Activated CD4-positive, alpha-beta T cell treated with anti-CD3 and anti-CD28 coated beads, Interleukin-2, amount 10 ng/mL, durations not matched to agents 24 days and 14 days (primary cell): ENCODE results near the gene ZNF799. TPM values are rescaled to one million over a fixed set of nuclear protein-coding genes. Genes with fewer than 3 reads are reported as not detected.
"Not testable (repeated sequence)": the region's sequence is repeated elsewhere in the genome, so short reads cannot be mapped to it uniquely, and the experiment has no call there.

ENCODE experiments used
- DNase-seq: peaks from one replicate; pipeline ENCODE4 v3.0.0; 2022
- H3K27ac Mint-ChIP-seq: one replicate; pipeline ENCODE4 v1.8.0; 2022; ENCODE audit warnings: mild to moderate bottlenecking, mixed read lengths
- H3K27me3 Mint-ChIP-seq: one replicate; pipeline ENCODE4 v1.8.0; 2022; ENCODE audit warnings: mixed read lengths
- H3K36me3 Mint-ChIP-seq: one replicate; pipeline ENCODE4 v1.8.0; 2022; ENCODE audit warnings: low read depth, mild to moderate bottlenecking, mixed read lengths
- H3K4me1 Mint-ChIP-seq: one replicate; pipeline ENCODE4 v1.8.0; 2021; ENCODE audit warnings: mixed read lengths
- H3K4me3 Mint-ChIP-seq: one replicate; pipeline ENCODE4 v1.8.0; 2022; ENCODE audit warnings: mild to moderate bottlenecking, moderate library complexity, mixed read lengths
- H3K9me3 Mint-ChIP-seq: one replicate; pipeline ENCODE4 v1.8.0; 2021; ENCODE audit warnings: mixed read lengths
- intact Hi-C: fragments of 100-400 bp; cut with micrococcal nuclease; formaldehyde crosslinking; loops from one replicate; pipeline ENCODE4 v1.15.1; 2023
- total RNA-seq: library from RNA; stranded (reverse); gene quantifications from 2 replicates; pipeline ENCODE4 v1.2.3, GENCODE V29; 2022

ZNF799 gene
- total RNA-seq = 3.9 and 4.0 TPM in 2 replicates

DNA sequence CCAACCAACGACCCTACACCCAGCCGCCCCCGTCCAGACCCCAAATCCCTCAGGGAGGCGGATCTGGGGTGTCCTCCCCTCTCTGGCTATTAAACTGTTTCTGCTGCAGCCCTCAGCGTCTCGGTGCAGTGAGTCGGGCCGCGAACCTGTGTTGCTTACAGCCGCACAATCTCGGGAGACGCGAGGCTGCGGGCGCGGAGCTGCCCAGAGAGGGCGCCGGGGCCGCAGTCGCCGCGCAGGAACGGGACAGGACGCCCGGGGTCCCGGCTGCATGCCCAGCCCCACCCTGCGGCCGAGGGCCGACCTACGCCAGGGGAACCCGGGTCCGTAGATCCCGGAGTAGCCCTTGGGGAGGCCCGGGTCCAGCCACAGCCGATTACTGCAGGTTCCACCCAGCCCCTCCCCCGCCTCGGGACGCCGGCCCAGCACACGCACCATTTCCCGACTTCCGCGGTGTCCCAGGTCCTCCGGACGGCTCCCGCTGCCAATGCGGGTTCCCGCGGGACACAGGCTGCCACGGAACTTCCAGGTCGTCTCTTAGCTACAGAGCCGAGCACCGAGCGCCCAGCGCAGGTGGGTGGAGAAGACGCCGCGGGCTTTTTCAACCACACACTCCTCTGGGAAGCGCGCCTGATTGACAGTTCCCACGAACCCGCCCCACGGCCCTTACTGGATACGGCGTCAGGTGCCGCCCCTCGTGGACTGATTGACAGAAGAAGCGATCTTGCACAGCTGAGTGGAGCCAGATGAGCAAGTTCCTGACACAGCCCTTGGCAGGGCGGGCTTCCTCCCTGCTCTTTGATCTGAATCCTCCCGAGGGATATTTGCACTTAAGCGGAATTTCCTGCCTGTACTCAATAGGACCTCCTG is at the start of gene ZNF799:
Gene ZNF799 (minus strand): TSS at position 639 of the 870 bp plus-strand sequence. CDS start 201 bp downstream, at position 438.
- peaks cover 20% of the 10 kb centered on the region for H3K9me3 Mint-ChIP-seq
- peaks cover 14% of the 10 kb centered on the region for H3K4me1 Mint-ChIP-seq
- H3K36me3 Mint-ChIP-seq = peaks cover 17% of the 10 kb centered on the region
- peak within 1 kb of the TSS; percentile 93 for H3K4me3 Mint-ChIP-seq
- peak within 1 kb of the TSS; percentile 83 for H3K27ac Mint-ChIP-seq
- intact Hi-C loops = loop anchor here (1.0 to 5.0 kb wide), 5 partner anchors 40 to 106 kb away; partner anchors contain the start of genes ZNF44, ZNF443, ZNF563 and ZNF709
- DNase-seq = peak; percentile 95
- H3K27me3 Mint-ChIP-seq = no peaks in the 10 kb centered on the region

GRCh38 chr19:12450844-12451243 is 49.8 kb upstream of the ZNF799 start:
- Mint-ChIP-seq H3K4me3 (no peak overlapping the region), H3K27me3 (no peaks in the 10 kb centered on the region), H3K27ac (no peak overlapping the region), H3K36me3 (peaks cover 2% of the 10 kb centered on the region), H3K4me1 (no peaks in the 10 kb centered on the region), H3K9me3 (peaks cover 22% of the 10 kb centered on the region)
- no peak for DNase-seq
- intact Hi-C loops = no loop called here

GRCh38 chr19:12448808-12449207 is 47.7 kb upstream of the ZNF799 start:
- Mint-ChIP-seq H3K9me3 (peaks cover 24% of the 10 kb centered on the region), H3K27ac (no peak overlapping the region), H3K36me3 (peaks cover 2% of the 10 kb centered on the region), H3K4me3 (no peak overlapping the region), H3K4me1 (no peaks in the 10 kb centered on the region), H3K27me3 (no peaks in the 10 kb centered on the region)
- DNase-seq = no peak
- intact Hi-C loops = no loop called here

DNA sequence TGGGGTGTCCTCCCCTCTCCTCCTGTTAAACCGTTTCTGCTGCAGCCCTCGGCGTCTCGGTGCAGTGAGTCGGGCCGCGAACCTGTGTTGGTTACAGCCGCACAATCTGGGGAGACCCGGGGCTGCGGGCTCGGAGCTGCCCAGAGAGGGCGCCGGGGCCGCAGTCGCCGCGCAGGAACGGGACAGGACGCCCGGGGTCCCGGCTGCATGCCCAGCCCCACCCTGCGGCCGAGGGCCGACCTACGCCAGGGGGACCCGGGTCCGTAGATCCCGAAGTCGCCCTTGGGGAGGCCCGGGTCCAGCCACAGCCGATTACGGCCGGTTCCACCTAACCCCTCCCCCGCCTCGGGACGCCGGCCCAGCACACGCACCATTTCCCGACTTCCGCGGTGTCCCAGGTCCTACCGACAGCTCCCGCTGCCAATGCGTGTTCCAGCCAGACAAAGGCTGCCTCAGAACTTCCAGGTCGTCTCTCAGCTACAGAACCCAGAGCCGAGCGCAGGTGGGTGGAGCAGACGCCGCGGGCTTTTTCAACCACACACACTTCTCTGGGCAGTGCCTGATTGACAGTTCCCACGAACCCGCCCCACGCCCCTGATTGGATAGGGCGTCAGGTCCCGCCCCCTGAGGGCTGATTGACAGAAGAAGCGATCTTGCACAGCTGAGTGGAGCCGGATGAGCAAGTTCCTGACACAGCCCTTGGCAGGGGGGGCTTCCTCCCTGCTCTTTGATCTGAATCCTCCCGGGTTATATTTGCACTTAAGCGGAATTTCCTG is 39.7 kb upstream of the ZNF799 start, which contains the start of gene ZNF443:
Gene ZNF443 (minus strand): TSS at position 481 of the 776 bp plus-strand sequence. CDS start 107 bp downstream, at position 374.
- Mint-ChIP-seq H3K36me3 (peaks cover 20% of the 10 kb centered on the region), H3K4me3 (peak within 1 kb of the TSS; percentile 98), H3K27ac (peak within 1 kb of the TSS; percentile 92), H3K9me3 (peaks cover 12% of the 10 kb centered on the region), H3K27me3 (no peaks in the 10 kb centered on the region), H3K4me1 (peaks cover 11% of the 10 kb centered on the region)
- intact Hi-C loops = loop anchor here (1.0 to 5.0 kb wide), 5 partner anchors 40 to 518 kb away; partner anchors contain the start of genes ZNF44, ZNF563 and ZNF799
- peak; percentile 100 for DNase-seq

GRCh38 chr19:12439686-12440540 is 38.8 kb upstream of the ZNF799 start:
- not testable (repeated sequence) for H3K27me3 Mint-ChIP-seq
- Mint-ChIP-seq H3K9me3 (peaks cover 14% of the 10 kb centered on the region), H3K4me3 (peak overlapping the region; percentile 98), H3K27ac (peak overlapping the region; percentile 80), H3K4me1 (peaks cover 11% of the 10 kb centered on the region), H3K36me3 (peaks cover 24% of the 10 kb centered on the region)
- intact Hi-C loops = loop anchor here (2.0 to 5.0 kb wide), 4 partner anchors 39 to 518 kb away; partner anchors contain the start of genes ZNF44, ZNF563 and ZNF799
- DNase-seq = peak; percentile 79

- H3K4me1 Mint-ChIP-seq, H3K27me3 Mint-ChIP-seq, H3K27ac Mint-ChIP-seq, H3K4me3 Mint-ChIP-seq, DNase-seq, intact Hi-C loops: not testable (repeated sequence)
- Mint-ChIP-seq H3K36me3 (peaks cover 63% of the 10 kb centered on the region), H3K9me3 (peaks cover 28% of the 10 kb centered on the region)
Measured at GRCh38 chr19:12430726-12431299, 29.7 kb upstream of the ZNF799 start.

- peaks cover 47% of the 10 kb centered on the region for H3K36me3 Mint-ChIP-seq
- no peaks in the 10 kb centered on the region for H3K27me3 Mint-ChIP-seq
- peaks cover 10% of the 10 kb centered on the region for H3K9me3 Mint-ChIP-seq
- no peaks in the 10 kb centered on the region for H3K4me1 Mint-ChIP-seq
- intact Hi-C loops = no loop called here
- no peak overlapping the region for H3K27ac Mint-ChIP-seq
- no peak for DNase-seq
- H3K4me3 Mint-ChIP-seq = no peak overlapping the region
Measured at GRCh38 chr19:12425888-12426274, 24.8 kb upstream of the ZNF799 start.

GRCh38 chr19:12425236-12425887 is 24.3 kb upstream of the ZNF799 start:
- peaks cover 4% of the 10 kb centered on the region for H3K9me3 Mint-ChIP-seq
- no peak overlapping the region for H3K4me3 Mint-ChIP-seq
- no peaks in the 10 kb centered on the region for H3K4me1 Mint-ChIP-seq
- intact Hi-C loops = no loop called here
- no peak for DNase-seq
- no peaks in the 10 kb centered on the region for H3K27me3 Mint-ChIP-seq
- no peak overlapping the region for H3K27ac Mint-ChIP-seq
- peaks cover 45% of the 10 kb centered on the region for H3K36me3 Mint-ChIP-seq

DNA sequence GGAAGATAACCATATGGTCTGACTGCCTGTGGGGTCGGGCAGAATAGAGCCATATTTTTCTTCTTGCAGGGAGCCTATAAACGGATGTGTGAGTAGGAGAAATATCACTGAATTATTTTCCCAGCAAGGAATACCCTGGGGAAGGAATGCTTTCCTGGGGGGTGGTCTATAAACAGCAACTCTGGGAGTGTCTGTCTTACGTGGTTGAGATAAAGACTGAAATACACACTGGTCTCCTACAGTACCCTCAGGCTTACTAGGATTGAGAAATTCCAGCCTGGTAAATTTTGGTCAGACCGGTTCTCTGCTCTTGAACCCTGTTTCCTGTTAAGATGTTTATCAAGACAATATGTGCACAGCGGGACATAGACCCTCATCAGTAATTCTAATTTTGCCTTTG is 16.2 kb upstream of the ZNF799 start:
- DNase-seq, H3K27me3 Mint-ChIP-seq, intact Hi-C loops, H3K4me1 Mint-ChIP-seq, H3K27ac Mint-ChIP-seq, H3K4me3 Mint-ChIP-seq: not testable (repeated sequence)
- Mint-ChIP-seq H3K36me3 (peaks cover 22% of the 10 kb centered on the region), H3K9me3 (peaks cover 25% of the 10 kb centered on the region)

GRCh38 chr19:12411893-12412292 is 10.8 kb upstream of the ZNF799 start:
- no peaks in the 10 kb centered on the region for H3K4me1 Mint-ChIP-seq
- DNase-seq = no peak
- peaks cover 31% of the 10 kb centered on the region for H3K9me3 Mint-ChIP-seq
- intact Hi-C loops = no loop called here
- H3K27ac Mint-ChIP-seq = no peak overlapping the region
- H3K36me3 Mint-ChIP-seq = peaks cover 6% of the 10 kb centered on the region
- no peaks in the 10 kb centered on the region for H3K27me3 Mint-ChIP-seq
- no peak overlapping the region for H3K4me3 Mint-ChIP-seq

- intact Hi-C loops = loop anchor here (2.0 to 5.0 kb wide), 4 partner anchors 41 to 105 kb away; partner anchors contain the start of genes ZNF44, ZNF443 and ZNF709
- Mint-ChIP-seq H3K4me1 (peaks cover 14% of the 10 kb centered on the region), H3K9me3 (peaks cover 16% of the 10 kb centered on the region), H3K27ac (peak overlapping the region; percentile 32), H3K36me3 (peaks cover 21% of the 10 kb centered on the region), H3K4me3 (peak overlapping the region; percentile 93)
- not testable (repeated sequence) for H3K27me3 Mint-ChIP-seq
- peak; percentile 64 for DNase-seq
Measured at GRCh38 chr19:12399901-12400632, 1.0 kb downstream of the ZNF799 start.

GRCh38 chr19:12391148-12391547 is 9.9 kb downstream of the ZNF799 start:
- Mint-ChIP-seq H3K36me3 (peaks cover 55% of the 10 kb centered on the region), H3K9me3 (peaks cover 14% of the 10 kb centered on the region)
- H3K27ac Mint-ChIP-seq, H3K4me3 Mint-ChIP-seq, DNase-seq, H3K27me3 Mint-ChIP-seq, H3K4me1 Mint-ChIP-seq, intact Hi-C loops: not testable (repeated sequence)
